Osteoblast (primary cell): Measurements from ENCODE around the gene ELAVL3. TPM values are rescaled to one million over a fixed set of nuclear protein-coding genes. Genes with fewer than 3 reads are reported as not detected.
"Not testable (repeated sequence)": the region's sequence is repeated elsewhere in the genome, so short reads cannot be mapped to it uniquely, and the experiment has no call there.

Experiments
- DNase-seq: peaks from one replicate; pipeline ENCODE4 v3.0.0; 2011; ENCODE audit warnings: low spot score, mixed read lengths; ENCODE audit not compliant: insufficient read length; ENCODE audit errors: missing footprints
- H2AFZ ChIP-seq: 2 replicates; pipeline ENCODE4 v1.6.0; 2011; ENCODE audit warnings: mild to moderate bottlenecking, low read length
- H3K27ac ChIP-seq: 2 replicates; pipeline ENCODE4 v1.5.1; 2011; ENCODE audit warnings: mild to moderate bottlenecking, low read depth, low read length, moderate library complexity
- H3K27me3 ChIP-seq: 2 replicates; pipeline ENCODE4 v1.6.0; 2012; ENCODE audit warnings: mild to moderate bottlenecking, control low read depth, inconsistent platforms, low read length, moderate library complexity; ENCODE audit not compliant: insufficient read depth
- H3K36me3 ChIP-seq: 2 replicates; pipeline ENCODE4 v1.5.1; 2011; ENCODE audit warnings: mild to moderate bottlenecking, low read length, control low read depth, moderate library complexity; ENCODE audit not compliant: insufficient read depth
- H3K4me1 ChIP-seq: 2 replicates; pipeline ENCODE4 v1.5.1; 2011; ENCODE audit warnings: mild to moderate bottlenecking, low read length, control low read depth, moderate library complexity; ENCODE audit not compliant: insufficient read depth
- H3K4me2 ChIP-seq: 2 replicates; pipeline ENCODE4 v1.6.0; 2011; ENCODE audit warnings: mild to moderate bottlenecking, low read length; ENCODE audit not compliant: insufficient read depth
- H3K4me3 ChIP-seq: fragments of 200-600 bp; sonication (generic); 3 replicates; pipeline ENCODE4 v1.5.1; 2012; ENCODE audit warnings: mild to moderate bottlenecking, low read length, inconsistent platforms; ENCODE audit not compliant: insufficient read depth
- H3K79me2 ChIP-seq: 2 replicates; pipeline ENCODE4 v1.6.0; 2012; ENCODE audit warnings: mild to moderate bottlenecking, low read length, control low read depth, inconsistent platforms; ENCODE audit not compliant: insufficient read depth
- H3K9me3 ChIP-seq: 2 replicates; pipeline ENCODE4 v1.5.1; 2011; ENCODE audit warnings: low read depth, low read length, control low read depth
- H4K20me1 ChIP-seq: 2 replicates; pipeline ENCODE4 v1.6.0; 2012; ENCODE audit warnings: mild to moderate bottlenecking, low read length, control low read depth; ENCODE audit not compliant: insufficient read depth
- CTCF ChIP-seq: IDR thresholded peaks from 2 replicates; pipeline ENCODE4 v1.5.1; 2011; ENCODE audit warnings: mild to moderate bottlenecking, low read depth, low read length, moderate library complexity; ENCODE audit errors: extremely low read depth
- total RNA-seq: library from RNA; depleted of rRNA; stranded (reverse); fragments of >200 nt; gene quantifications from 2 replicates; pipeline ENCODE4 v1.2.3, GENCODE V29; 2012

ELAVL3 gene
- total RNA-seq, 1 donor, result 0.72 TPM

DNA sequence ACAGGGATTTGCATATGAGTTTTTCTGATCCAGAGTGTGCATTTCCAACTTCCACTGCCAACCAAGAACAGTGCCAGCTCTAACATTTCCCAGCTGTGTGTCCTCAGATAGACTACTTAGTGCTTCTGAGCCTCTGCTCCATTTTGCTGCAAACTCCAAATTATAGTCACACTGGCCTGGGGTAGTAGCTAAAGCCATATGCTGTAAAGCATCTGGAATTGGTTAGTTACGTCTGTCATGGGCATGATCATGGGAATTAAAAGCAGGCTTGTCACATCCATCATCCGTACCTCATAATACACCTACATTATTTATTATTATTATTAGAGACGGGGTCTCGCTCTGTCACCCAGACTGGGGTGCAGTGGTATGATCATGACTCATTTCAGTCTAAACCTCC lies 7.1 kb downstream of the ELAVL3 start:
- H2AFZ ChIP-seq, result no peak overlapping the region
- TF ChIP-seq CTCF, result no peak
- no peak overlapping the region for H3K4me2 ChIP-seq
- H3K36me3 ChIP-seq, result no peaks in the 10 kb centered on the region
- no peaks in the 10 kb centered on the region for H3K9me3 ChIP-seq
- no peak overlapping the region for H3K4me3 ChIP-seq
- H3K4me1 ChIP-seq, result no peaks in the 10 kb centered on the region
- H3K27ac ChIP-seq, result no peak overlapping the region
- peak; percentile 42 for DNase-seq
- H4K20me1 ChIP-seq, result no peaks in the 10 kb centered on the region
- no peaks in the 10 kb centered on the region for H3K79me2 ChIP-seq
- peaks cover 7% of the 10 kb centered on the region for H3K27me3 ChIP-seq

GRCh38 chr19:11468266-11468845 lies 12.5 kb downstream of the ELAVL3 start:
- not testable (repeated sequence) for H2AFZ ChIP-seq, H4K20me1 ChIP-seq, H3K4me1 ChIP-seq, DNase-seq, H3K36me3 ChIP-seq, H3K4me3 ChIP-seq, H3K27me3 ChIP-seq, H3K4me2 ChIP-seq, H3K9me3 ChIP-seq, H3K27ac ChIP-seq, H3K79me2 ChIP-seq

- TF ChIP-seq CTCF, result no peak
- Histone ChIP-seq H3K4me2 (no peak overlapping the region), H3K79me2 (no peaks in the 10 kb centered on the region), H4K20me1 (no peaks in the 10 kb centered on the region), H3K36me3 (no peaks in the 10 kb centered on the region), H2AFZ (no peak overlapping the region), H3K4me3 (no peak overlapping the region), H3K4me1 (no peaks in the 10 kb centered on the region), H3K27me3 (no peaks in the 10 kb centered on the region), H3K9me3 (no peaks in the 10 kb centered on the region), H3K27ac (no peak overlapping the region)
- peak; percentile 13 for DNase-seq
Observed at GRCh38 chr19:11465600-11465999, 15.2 kb downstream of the ELAVL3 start.

GRCh38 chr19:11464333-11465265 lies 16.2 kb downstream of the ELAVL3 start:
- Histone ChIP-seq H3K4me3 (no peak overlapping the region), H3K4me2 (no peak overlapping the region), H3K9me3 (no peaks in the 10 kb centered on the region), H3K27me3 (no peaks in the 10 kb centered on the region), H3K36me3 (no peaks in the 10 kb centered on the region), H3K4me1 (no peaks in the 10 kb centered on the region), H3K27ac (no peak overlapping the region), H2AFZ (no peak overlapping the region), H4K20me1 (no peaks in the 10 kb centered on the region), H3K79me2 (no peaks in the 10 kb centered on the region)
- DNase-seq, result no peak
- TF ChIP-seq CTCF, result no peak
